ENCODE data around the gene TTC9.

TTC9 gene

GRCh38 chr14:70671652-70672644 lies 30.2 kb downstream of the TTC9 start:
- no peak for TF ChIP-seq CTCF (IDR thresholded peaks at IDR 0.05; ENCODE audit: control insufficient read depth, insufficient read depth, low read depth, low read length, missing control alignments)
- no peak overlapping the region for H3K4me3 ChIP-seq (ENCODE audit: control insufficient read depth, low read depth, low read length)
- DNase-seq (ENCODE audit: low read depth): no peak

GRCh38 chr14:70677341-70677740 lies 35.6 kb downstream of the TTC9 start:
- H3K4me3 ChIP-seq (ENCODE audit: control insufficient read depth, low read depth, low read length): no peak overlapping the region
- TF ChIP-seq CTCF (IDR thresholded peaks at IDR 0.05; ENCODE audit: control insufficient read depth, insufficient read depth, low read depth, low read length, missing control alignments): no peak
- DNase-seq (ENCODE audit: low read depth): no peak

- H3K4me3 ChIP-seq (ENCODE audit: control insufficient read depth, low read depth, low read length): no peak overlapping the region
- no peak for TF ChIP-seq CTCF (IDR thresholded peaks at IDR 0.05; ENCODE audit: control insufficient read depth, insufficient read depth, low read depth, low read length, missing control alignments)
- no peak for DNase-seq (ENCODE audit: low read depth)
Measured at GRCh38 chr14:70680748-70681147, 39.0 kb downstream of the TTC9 start.

- TF ChIP-seq CTCF (IDR thresholded peaks at IDR 0.05; ENCODE audit: control insufficient read depth, insufficient read depth, low read depth, low read length, missing control alignments): no peak
- H3K4me3 ChIP-seq (ENCODE audit: control insufficient read depth, low read depth, low read length): no peak overlapping the region
- DNase-seq (ENCODE audit: low read depth): no peak
Measured at GRCh38 chr14:70683983-70684382, 42.3 kb downstream of the TTC9 start.

GRCh38 chr14:70685474-70686197 lies 43.9 kb downstream of the TTC9 start:
- DNase-seq (ENCODE audit: low read depth): no peak
- TF ChIP-seq CTCF (IDR thresholded peaks at IDR 0.05; ENCODE audit: control insufficient read depth, insufficient read depth, low read depth, low read length, missing control alignments): no peak
- H3K4me3 ChIP-seq (ENCODE audit: control insufficient read depth, low read depth, low read length): no peak overlapping the region

GRCh38 chr14:70692210-70692609 lies 50.5 kb downstream of the TTC9 start:
- no peak for DNase-seq (ENCODE audit: low read depth)
- TF ChIP-seq CTCF (IDR thresholded peaks at IDR 0.05; ENCODE audit: control insufficient read depth, insufficient read depth, low read depth, low read length, missing control alignments): no peak
- H3K4me3 ChIP-seq (ENCODE audit: control insufficient read depth, low read depth, low read length): no peak overlapping the region

All from AG09309 (cell line).